ENCODE data around the gene IRF9. TPM values are rescaled to one million over a fixed set of nuclear protein-coding genes. Genes with fewer than 3 reads are reported as not detected.

Gene IRF9
- total and polyA plus RNA-seq, 2 of the 13 experiments (the other 11 are each of a cell fraction or from before 2014, with no cell fraction given): 14.9 to 49.7 TPM

- TF ChIP-seq, protein P1, sequence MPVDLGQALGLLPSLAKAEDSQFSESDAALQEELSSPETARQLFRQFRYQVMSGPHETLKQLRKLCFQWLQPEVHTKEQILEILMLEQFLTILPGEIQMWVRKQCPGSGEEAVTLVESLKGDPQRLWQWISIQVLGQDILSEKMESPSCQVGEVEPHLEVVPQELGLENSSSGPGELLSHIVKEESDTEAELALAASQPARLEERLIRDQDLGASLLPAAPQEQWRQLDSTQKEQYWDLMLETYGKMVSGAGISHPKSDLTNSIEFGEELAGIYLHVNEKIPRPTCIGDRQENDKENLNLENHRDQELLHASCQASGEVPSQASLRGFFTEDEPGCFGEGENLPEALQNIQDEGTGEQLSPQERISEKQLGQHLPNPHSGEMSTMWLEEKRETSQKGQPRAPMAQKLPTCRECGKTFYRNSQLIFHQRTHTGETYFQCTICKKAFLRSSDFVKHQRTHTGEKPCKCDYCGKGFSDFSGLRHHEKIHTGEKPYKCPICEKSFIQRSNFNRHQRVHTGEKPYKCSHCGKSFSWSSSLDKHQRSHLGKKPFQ (CRISPR knock-in tag; IDR thresholded peaks at IDR 0.05; ENCODE audit: insufficient replicate concordance): no peak
- TF ChIP-seq CREB1 (IDR thresholded peaks at IDR 0.05): peak; percentile 53
- TF ChIP-seq CREB1 (CRISPR knock-in tag; IDR thresholded peaks at IDR 0.05): no peak
- TF ChIP-seq ONECUT2 (CRISPR knock-in tag; IDR thresholded peaks at IDR 0.05): peak; percentile 9
- peak; percentile 61 for TF ChIP-seq REPIN1 (CRISPR knock-in tag; IDR thresholded peaks at IDR 0.05; ENCODE audit: borderline replicate concordance, low read depth)
- peak; percentile 76 for TF ChIP-seq ZNF687 (CRISPR knock-in tag; IDR thresholded peaks at IDR 0.05)
- TF ChIP-seq ZNF883 (CRISPR knock-in tag; IDR thresholded peaks at IDR 0.05; ENCODE audit: not compliant biosample characterization): no peak
- TF ChIP-seq ZNF678 (CRISPR knock-in tag; IDR thresholded peaks at IDR 0.05): no peak
- peak; percentile 74; the same call in 1 of the 2 replicates for TF ChIP-seq TFDP2 (CRISPR knock-in tag; IDR thresholded peaks at IDR 0.05)
- TF ChIP-seq NRL (CRISPR knock-in tag; IDR thresholded peaks at IDR 0.05; ENCODE audit: borderline replicate concordance): no peak
- no peak for TF ChIP-seq ZNF562 (CRISPR knock-in tag; IDR thresholded peaks at IDR 0.05; ENCODE audit: borderline replicate concordance)
- TF ChIP-seq ZNF17 (CRISPR knock-in tag; IDR thresholded peaks at IDR 0.05): no peak
- 0 out of 2 replicates have a peak, but pooled peaks have one; percentile 18 for TF ChIP-seq DNMT1 (CRISPR knock-in tag; IDR thresholded peaks at IDR 0.05)
- TF ChIP-seq MATR3 (CRISPR knock-in tag; IDR thresholded peaks at IDR 0.05): no peak
- no peak for TF ChIP-seq NFRKB (IDR thresholded peaks at IDR 0.05)
- no peak for TF ChIP-seq MAFF (IDR thresholded peaks at IDR 0.05; ENCODE audit: low read depth, low read length)
- TF ChIP-seq ZNF775 (CRISPR knock-in tag; IDR thresholded peaks at IDR 0.05; ENCODE audit: borderline replicate concordance): no peak
- TF ChIP-seq MYC (CRISPR knock-in tag; IDR thresholded peaks at IDR 0.05; ENCODE audit: borderline replicate concordance): no peak; the same call in 1 of the 2 replicates
- TF ChIP-seq POLR2AphosphoS5 (IDR thresholded peaks at IDR 0.05; ENCODE audit: low read depth, low read length): peak; percentile 78
- peak; percentile 63 for TF ChIP-seq HNRNPK (IDR thresholded peaks at IDR 0.05; ENCODE audit: low read depth, low read length, poor library complexity, severe bottlenecking)
- TF ChIP-seq SMYD3 (CRISPR knock-in tag; IDR thresholded peaks at IDR 0.05): peak; percentile 19; the same call in 1 of the 2 replicates
- no peak for TF ChIP-seq ZNF891 (CRISPR knock-in tag; IDR thresholded peaks at IDR 0.05)
Measured at GRCh38 chr14:24146978-24147760, 13.9 kb upstream of the IRF9 start, which contains the start of gene RNF31 (continued).

Data from HepG2 (cell line).